Neural progenitor cell (in vitro differentiated cells): ENCODE data around the gene STARD3NL. TPM values are rescaled to one million over a fixed set of nuclear protein-coding genes. Genes with fewer than 3 reads are reported as not detected.

Source experiments
- DNase-seq: peaks from one replicate; pipeline ENCODE4 v3.0.0-alpha.2; 2016; ENCODE audit warnings: low spot score
- H2AFZ ChIP-seq: fragments of 200-600 bp; sonication (generic); replicated peaks from 2 replicates; pipeline ENCODE4 v1.6.1; 2016; ENCODE audit warnings: antibody characterized with exemption
- H3F3A ChIP-seq: fragments of 200-600 bp; sonication (generic); 2 replicates; pipeline ENCODE4 v1.6.1; 2016; ENCODE audit warnings: antibody characterized with exemption, low read depth
- H3K27ac ChIP-seq: fragments of 200-600 bp; sonication (generic); 2 replicates; pipeline ENCODE4 v1.5.1; 2016; ENCODE audit warnings: mild to moderate bottlenecking
- H3K27me3 ChIP-seq: fragments of 200-600 bp; sonication (generic); 2 replicates; pipeline ENCODE4 v1.6.1; 2016; ENCODE audit warnings: mild to moderate bottlenecking, moderate library complexity
- H3K36me3 ChIP-seq: fragments of 200-600 bp; sonication (generic); 2 replicates; pipeline ENCODE4 v1.5.1; 2016
- H3K4me1 ChIP-seq: fragments of 200-600 bp; sonication (generic); 2 replicates; pipeline ENCODE4 v1.6.1; 2016; ENCODE audit warnings: mixed run types
- H3K4me2 ChIP-seq: fragments of 200-600 bp; sonication (generic); 2 replicates; pipeline ENCODE4 v1.6.1; 2016
- H3K4me3 ChIP-seq: fragments of 200-600 bp; sonication (generic); 2 replicates; pipeline ENCODE4 v1.5.1; 2016
- H3K79me2 ChIP-seq: fragments of 200-600 bp; sonication (generic); 2 replicates; pipeline ENCODE4 v1.6.1; 2016; ENCODE audit warnings: low read depth
- H3K9ac ChIP-seq: fragments of 200-600 bp; sonication (generic); 2 replicates; pipeline ENCODE4 v1.6.1; 2016
- H3K9me3 ChIP-seq: fragments of 200-600 bp; sonication (generic); 2 replicates; pipeline ENCODE4 v1.5.1; 2016; ENCODE audit warnings: low read depth
- H4K20me1 ChIP-seq: fragments of 200-600 bp; sonication (generic); 2 replicates; pipeline ENCODE4 v1.6.1; 2016; ENCODE audit warnings: low read depth
- H3K27ac Mint-ChIP-seq: 3 replicates; pipeline ENCODE4 v1.8.0; 2021; ENCODE audit warnings: mixed read lengths
- H3K27me3 Mint-ChIP-seq: 2 replicates; pipeline ENCODE4 v1.8.0; 2022; ENCODE audit warnings: low read depth, mild to moderate bottlenecking, inconsistent platforms, moderate library complexity, mixed read lengths; ENCODE audit not compliant: insufficient read depth
- H3K36me3 Mint-ChIP-seq: 3 replicates; pipeline ENCODE4 v1.8.0; 2021; ENCODE audit warnings: mixed read lengths
- H3K4me1 Mint-ChIP-seq: 3 replicates; pipeline ENCODE4 v1.8.0; 2021; ENCODE audit warnings: mixed read lengths
- H3K4me3 Mint-ChIP-seq: 3 replicates; pipeline ENCODE4 v1.8.0; 2021; ENCODE audit warnings: mild to moderate bottlenecking, moderate library complexity, mixed read lengths
- H3K9me3 Mint-ChIP-seq: 3 replicates; pipeline ENCODE4 v1.8.0; 2020; ENCODE audit warnings: mixed read lengths
- CTCF ChIP-seq: fragments of 200-600 bp; sonication (generic); IDR thresholded peaks from 2 replicates; pipeline ENCODE4 v1.5.1; 2017; ENCODE audit warnings: antibody characterized with exemption, mild to moderate bottlenecking
- EZH2 ChIP-seq: fragments of 200-600 bp; sonication (generic); IDR thresholded peaks from 2 replicates; pipeline ENCODE4 v1.6.1; 2017; ENCODE audit warnings: antibody characterized with exemption, mild to moderate bottlenecking, moderate library complexity
- EZH2phosphoT487 ChIP-seq: fragments of 200-600 bp; sonication (generic); IDR thresholded peaks from 2 replicates; pipeline ENCODE4 v1.6.1; 2017; ENCODE audit warnings: antibody characterized with exemption
- total RNA-seq: library from RNA; depleted of rRNA; stranded (reverse); fragments of >200 nt; gene quantifications from 2 replicates; pipeline ENCODE4 v1.2.3, GENCODE V29; 2015; ENCODE audit warnings: low replicate concordance

STARD3NL gene
- total RNA-seq, 1 donor from 2014 or later = 121 TPM

- Mint-ChIP-seq H3K27me3 (no peaks in the 10 kb centered on the region), H3K27ac (no peak overlapping the region), H3K4me3 (no peak overlapping the region), H3K4me1 (no peaks in the 10 kb centered on the region), H3K9me3 (no peaks in the 10 kb centered on the region), H3K36me3 (no peaks in the 10 kb centered on the region)
- H4K20me1 ChIP-seq = no peaks in the 10 kb centered on the region
- no peak overlapping the region for H3K4me3 ChIP-seq
- no peaks in the 10 kb centered on the region for H3K79me2 ChIP-seq
- H3F3A ChIP-seq = no peaks in the 10 kb centered on the region
- no peak overlapping the region for H3K27ac ChIP-seq
- no peaks in the 10 kb centered on the region for H3K27me3 ChIP-seq
- no peak overlapping the region for H3K9ac ChIP-seq
- H3K36me3 ChIP-seq = no peaks in the 10 kb centered on the region
- no peaks in the 10 kb centered on the region for H3K9me3 ChIP-seq
- H3K4me2 ChIP-seq = no peak overlapping the region
- DNase-seq = no peak
- no peaks in the 10 kb centered on the region for H3K4me1 ChIP-seq
- no peak overlapping the region for H2AFZ ChIP-seq
- TF ChIP-seq CTCF (no peak), EZH2phosphoT487 (no peak), EZH2 (no peak)
Observed at GRCh38 chr7:38141187-38141586, 36.9 kb upstream of the STARD3NL start.

GRCh38 chr7:38142736-38143135 lies 35.3 kb upstream of the STARD3NL start:
- no peak overlapping the region for H2AFZ ChIP-seq
- H3K4me3 Mint-ChIP-seq = no peak overlapping the region
- no peak for TF ChIP-seq EZH2phosphoT487
- no peak for TF ChIP-seq EZH2
- TF ChIP-seq CTCF = no peak
- H3K36me3 ChIP-seq = no peaks in the 10 kb centered on the region
- H3K9me3 Mint-ChIP-seq = no peaks in the 10 kb centered on the region
- H3K9me3 ChIP-seq = no peaks in the 10 kb centered on the region
- H3K4me1 Mint-ChIP-seq = no peaks in the 10 kb centered on the region
- no peak overlapping the region for H3K27ac Mint-ChIP-seq
- H3K27ac ChIP-seq = no peak overlapping the region
- no peaks in the 10 kb centered on the region for H4K20me1 ChIP-seq
- no peak overlapping the region for H3K4me3 ChIP-seq
- no peaks in the 10 kb centered on the region for H3K27me3 Mint-ChIP-seq
- H3F3A ChIP-seq = no peaks in the 10 kb centered on the region
- no peaks in the 10 kb centered on the region for H3K27me3 ChIP-seq
- no peaks in the 10 kb centered on the region for H3K36me3 Mint-ChIP-seq
- DNase-seq = no peak
- no peak overlapping the region for H3K4me2 ChIP-seq
- H3K4me1 ChIP-seq = no peaks in the 10 kb centered on the region
- H3K79me2 ChIP-seq = no peaks in the 10 kb centered on the region
- no peak overlapping the region for H3K9ac ChIP-seq

GRCh38 chr7:38147005-38147404 lies 31.0 kb upstream of the STARD3NL start:
- Histone ChIP-seq H3K4me2 (no peak overlapping the region), H3K79me2 (no peaks in the 10 kb centered on the region), H3K9ac (no peak overlapping the region), H2AFZ (no peak overlapping the region), H3K4me3 (no peak overlapping the region), H3K27ac (no peak overlapping the region), H3K4me1 (no peaks in the 10 kb centered on the region), H4K20me1 (no peaks in the 10 kb centered on the region), H3F3A (no peaks in the 10 kb centered on the region), H3K27me3 (no peaks in the 10 kb centered on the region), H3K36me3 (no peaks in the 10 kb centered on the region), H3K9me3 (no peaks in the 10 kb centered on the region)
- Mint-ChIP-seq H3K27ac (no peak overlapping the region), H3K27me3 (no peaks in the 10 kb centered on the region), H3K4me3 (no peak overlapping the region), H3K9me3 (no peaks in the 10 kb centered on the region), H3K36me3 (no peaks in the 10 kb centered on the region), H3K4me1 (no peaks in the 10 kb centered on the region)
- DNase-seq = no peak
- TF ChIP-seq EZH2phosphoT487 = no peak

GRCh38 chr7:38151556-38151955 lies 26.5 kb upstream of the STARD3NL start:
- Histone ChIP-seq H3K4me1 (no peaks in the 10 kb centered on the region), H3K27ac (no peak overlapping the region), H4K20me1 (no peaks in the 10 kb centered on the region), H3K27me3 (no peaks in the 10 kb centered on the region), H3K9ac (no peak overlapping the region), H2AFZ (no peak overlapping the region), H3K4me3 (no peak overlapping the region), H3K79me2 (no peaks in the 10 kb centered on the region), H3F3A (no peaks in the 10 kb centered on the region), H3K9me3 (no peaks in the 10 kb centered on the region), H3K36me3 (no peaks in the 10 kb centered on the region), H3K4me2 (no peak overlapping the region)
- TF ChIP-seq CTCF (no peak), EZH2 (no peak), EZH2phosphoT487 (no peak)
- DNase-seq = no peak
- Mint-ChIP-seq H3K36me3 (no peaks in the 10 kb centered on the region), H3K27me3 (no peaks in the 10 kb centered on the region), H3K4me3 (no peak overlapping the region), H3K9me3 (peaks cover 5% of the 10 kb centered on the region), H3K4me1 (no peaks in the 10 kb centered on the region), H3K27ac (no peak overlapping the region)
